HG03469 (cell line): ENCODE measurements around the gene HRAS.
"Not testable (repeated sequence)": the region's sequence is repeated elsewhere in the genome, so short reads cannot be mapped to it uniquely, and the experiment has no call there.

Source experiments
- ATAC-seq: cut with Tn5 transposase; IDR thresholded peaks from one replicate; pipeline ENCODE4 v1.9.1; 2021; ENCODE audit warnings: mild to moderate bottlenecking, moderate library complexity, moderate number of reproducible peaks; ENCODE audit not compliant: unreplicated experiment

Gene HRAS

GRCh38 chr11:534396-535209 is 773 bp downstream of the HRAS start:
- no peak for ATAC-seq

GRCh38 chr11:533586-534395 is 1.6 kb downstream of the HRAS start:
- no peak for ATAC-seq

DNA sequence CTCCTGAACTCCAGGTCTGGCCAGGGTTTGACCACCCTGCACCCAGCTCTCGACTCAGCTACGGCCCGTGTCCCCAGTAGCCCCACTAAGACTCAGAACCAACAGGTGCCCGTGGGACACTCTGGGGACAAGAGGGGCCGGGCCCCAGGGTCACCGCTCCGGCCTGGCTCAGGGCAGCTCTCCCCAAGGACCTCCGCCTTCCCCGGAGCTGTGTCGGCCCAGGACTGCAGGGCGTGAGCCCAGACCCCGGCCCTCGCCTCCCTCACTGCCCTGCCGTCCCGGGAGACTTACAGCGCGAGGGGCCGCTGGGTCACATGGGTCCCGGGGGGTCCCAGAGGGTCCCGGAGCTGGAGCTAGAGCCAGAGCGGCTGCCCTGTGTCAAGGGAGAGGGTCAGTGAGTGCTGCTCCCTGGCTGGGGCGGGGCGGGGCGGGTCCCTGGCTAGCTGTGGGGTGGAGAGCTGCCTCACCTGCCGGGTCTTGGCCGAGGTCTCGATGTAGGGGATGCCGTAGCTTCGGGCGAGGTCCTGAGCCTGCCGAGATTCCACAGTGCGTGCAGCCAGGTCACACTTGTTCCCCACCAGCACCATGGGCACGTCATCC is 2.3 kb downstream of the HRAS start:
- no peak for ATAC-seq

DNA sequence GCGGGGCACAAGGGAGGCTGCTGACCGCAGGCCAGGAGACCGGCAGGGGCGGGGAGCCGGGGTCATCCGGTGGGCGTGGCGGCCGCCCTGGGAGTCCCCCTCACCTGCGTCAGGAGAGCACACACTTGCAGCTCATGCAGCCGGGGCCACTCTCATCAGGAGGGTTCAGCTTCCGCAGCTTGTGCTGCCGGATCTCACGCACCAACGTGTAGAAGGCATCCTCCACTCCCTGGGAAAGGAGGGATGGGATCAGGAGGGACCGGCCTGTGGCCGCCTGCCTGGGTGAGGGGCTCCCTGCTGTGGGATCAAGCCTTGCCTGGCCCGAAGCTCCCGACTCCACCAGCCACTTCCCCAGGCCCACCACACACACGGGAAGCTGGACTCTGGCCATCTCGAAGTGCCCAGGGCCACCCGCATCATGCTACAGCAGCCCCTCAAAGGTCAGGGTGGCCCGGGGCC is 2.8 kb downstream of the HRAS start:
- no peak for ATAC-seq

- no peak for ATAC-seq
These were observed 3.4 kb downstream of the HRAS start for GRCh38 chr11:531919-532526.

DNA sequence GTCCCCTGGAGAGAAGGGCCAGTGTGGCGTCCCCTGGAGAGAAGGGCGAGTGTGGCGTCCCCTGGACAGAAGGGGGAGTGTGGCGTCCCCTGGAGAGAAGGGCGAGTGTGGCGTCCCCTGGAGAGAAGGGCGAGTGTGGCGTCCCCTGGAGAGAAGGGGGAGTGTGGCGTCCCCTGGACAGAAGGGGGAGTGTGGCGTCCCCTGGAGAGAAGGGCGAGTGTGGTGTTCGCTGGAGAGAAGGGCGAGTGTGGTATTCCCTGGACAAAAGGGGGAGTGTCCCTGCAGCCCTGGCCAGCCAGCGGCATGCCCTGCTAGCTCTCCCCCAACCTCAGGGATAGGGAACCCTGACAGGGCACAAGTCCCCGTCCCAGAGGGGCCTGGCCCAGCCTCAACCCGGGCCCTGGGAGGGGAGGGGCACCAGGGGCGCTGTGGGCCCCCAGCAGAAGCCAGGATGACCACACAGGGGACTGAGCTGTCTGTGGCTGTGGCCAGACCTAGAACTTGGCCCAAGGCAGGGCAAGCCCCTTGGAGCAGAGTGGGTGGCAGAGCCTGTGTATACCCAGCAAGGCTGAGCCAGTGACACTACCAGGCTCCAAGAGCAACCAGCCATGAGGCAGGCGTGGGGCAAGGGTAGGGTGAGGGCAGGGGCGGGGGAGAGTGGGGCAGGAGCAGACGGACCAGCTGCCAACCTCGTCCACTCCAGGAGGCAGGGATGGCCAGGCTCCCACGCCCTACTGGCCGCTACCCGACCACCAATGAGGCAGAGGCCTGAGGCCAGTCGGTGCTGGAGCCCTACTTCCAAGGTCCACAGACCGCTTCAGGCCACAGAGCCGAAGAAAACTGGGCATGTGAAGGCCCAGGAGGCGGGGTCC is 4.2 kb downstream of the HRAS start:
- ATAC-seq: no peak

DNA sequence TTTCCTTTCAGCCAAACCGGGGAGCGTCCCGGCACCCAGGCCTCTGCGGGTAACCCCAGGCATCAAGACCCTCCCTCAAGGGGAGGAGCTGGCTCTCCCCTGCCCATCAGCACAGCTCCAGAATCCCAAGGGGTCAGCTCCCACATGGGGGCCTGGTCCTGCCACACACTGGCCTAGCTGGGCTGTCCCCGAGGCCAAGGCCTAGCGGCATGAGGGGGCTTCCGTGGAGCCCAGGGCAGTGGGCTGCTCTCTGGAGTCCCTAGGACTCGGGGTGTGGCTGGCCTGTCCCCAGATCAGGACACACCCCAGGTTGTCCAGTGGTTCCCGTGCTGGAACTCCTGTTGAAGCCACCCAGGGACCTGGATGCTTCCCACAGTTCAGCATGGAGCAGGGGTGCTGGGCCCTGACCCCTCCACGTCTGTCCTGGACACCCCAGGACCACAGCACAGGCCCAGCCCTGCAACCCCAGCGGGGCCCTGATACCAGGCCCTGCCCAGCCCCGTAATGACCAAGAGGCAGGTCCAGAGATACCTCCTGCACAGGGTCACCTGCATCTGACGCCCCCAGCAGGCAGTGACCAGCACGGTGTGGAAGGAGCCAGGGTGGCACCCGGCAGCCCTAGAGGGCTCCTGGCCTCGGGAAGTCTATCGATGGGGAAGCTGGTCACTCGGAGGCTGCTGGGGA is 5.5 kb downstream of the HRAS start:
- ATAC-seq: no peak

DNA sequence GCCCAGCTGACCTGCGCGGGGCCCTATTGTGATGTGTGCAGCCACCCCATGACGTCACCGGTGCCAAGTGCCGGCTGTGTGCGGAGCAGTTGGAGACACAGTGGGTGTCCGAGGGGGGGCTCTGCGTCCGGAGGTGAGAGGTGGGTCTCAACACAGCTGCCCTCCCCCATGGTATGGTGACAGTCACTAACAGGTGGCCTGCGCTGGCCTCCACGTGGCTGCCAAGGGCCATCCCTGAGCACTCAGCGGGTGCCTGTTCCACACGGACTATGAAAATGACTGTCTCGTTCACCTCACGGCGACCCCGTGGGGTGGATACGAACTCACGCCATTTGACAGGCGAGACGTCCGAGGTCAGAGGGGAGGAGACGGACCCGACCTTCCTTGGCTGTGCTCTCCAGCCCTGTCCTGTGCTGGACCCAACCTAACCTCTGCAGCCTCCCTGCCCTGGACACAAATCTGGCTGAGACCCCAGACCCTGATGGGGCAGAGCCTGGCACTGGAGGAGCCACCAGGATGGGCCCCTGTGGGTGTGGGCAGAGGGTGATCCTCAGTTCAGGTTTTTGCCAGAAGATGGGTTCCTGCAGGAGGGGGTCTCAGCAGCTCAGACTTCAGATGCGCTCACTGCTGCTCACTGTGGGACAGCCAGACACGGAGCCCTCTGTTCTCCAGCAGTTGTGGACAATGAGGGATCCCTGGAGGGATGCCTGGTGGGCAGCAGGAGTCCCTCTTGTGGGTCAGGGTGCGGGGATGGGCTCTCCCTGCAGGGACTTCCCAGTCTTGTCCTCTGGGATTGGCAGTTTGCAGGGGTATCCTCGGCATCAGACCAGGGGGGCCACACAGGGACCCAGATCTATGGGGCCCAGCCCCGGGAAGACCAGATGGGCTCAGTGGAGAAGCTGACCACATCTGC is 6.3 kb downstream of the HRAS start:
- no peak for ATAC-seq

GRCh38 chr11:528166-528814 is 7.1 kb downstream of the HRAS start:
- ATAC-seq: no peak

GRCh38 chr11:526192-526591 is 9.2 kb downstream of the HRAS start:
- no peak for ATAC-seq

GRCh38 chr11:521177-521688 is 14.1 kb downstream of the HRAS start:
- ATAC-seq: no peak

- ATAC-seq: no peak
These were observed 14.8 kb downstream of the HRAS start for GRCh38 chr11:520428-521176.

DNA sequence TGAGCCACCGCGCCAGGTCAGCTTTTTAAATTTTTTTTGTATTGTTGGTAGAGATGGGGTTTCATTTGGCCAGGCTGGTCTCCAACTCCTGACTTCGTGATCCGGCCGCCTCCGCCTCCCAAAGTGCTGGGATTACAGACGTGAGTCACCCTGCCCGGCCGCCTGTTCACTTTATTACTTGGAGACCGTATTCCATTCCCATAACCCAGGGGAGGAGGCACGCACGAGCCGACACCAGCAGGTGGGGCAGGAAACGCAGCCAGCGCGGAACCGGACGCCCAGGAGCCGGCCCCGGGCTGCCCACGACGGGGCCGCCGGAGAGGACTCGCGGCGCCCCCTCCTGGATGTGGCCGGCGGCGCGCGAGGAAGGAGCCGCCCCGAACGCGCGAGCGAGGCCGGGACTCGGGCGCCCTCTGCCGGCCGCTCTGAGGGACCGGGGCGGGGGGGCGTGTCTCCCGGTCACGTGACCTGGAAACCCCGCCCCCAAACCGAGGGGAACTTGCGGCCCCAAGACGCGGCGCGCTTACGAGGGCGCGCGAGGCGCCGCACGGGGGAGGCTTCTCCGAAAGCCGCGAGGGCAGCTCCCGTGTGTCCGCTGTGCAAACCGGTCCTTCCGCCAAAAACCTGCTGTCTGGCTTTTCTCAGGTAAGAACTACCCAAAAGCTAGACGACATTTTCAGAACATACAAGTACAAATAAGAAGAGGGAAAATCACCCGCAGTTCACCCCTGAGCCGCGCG is 16.7 kb downstream of the HRAS start:
- ATAC-seq: no peak

DNA sequence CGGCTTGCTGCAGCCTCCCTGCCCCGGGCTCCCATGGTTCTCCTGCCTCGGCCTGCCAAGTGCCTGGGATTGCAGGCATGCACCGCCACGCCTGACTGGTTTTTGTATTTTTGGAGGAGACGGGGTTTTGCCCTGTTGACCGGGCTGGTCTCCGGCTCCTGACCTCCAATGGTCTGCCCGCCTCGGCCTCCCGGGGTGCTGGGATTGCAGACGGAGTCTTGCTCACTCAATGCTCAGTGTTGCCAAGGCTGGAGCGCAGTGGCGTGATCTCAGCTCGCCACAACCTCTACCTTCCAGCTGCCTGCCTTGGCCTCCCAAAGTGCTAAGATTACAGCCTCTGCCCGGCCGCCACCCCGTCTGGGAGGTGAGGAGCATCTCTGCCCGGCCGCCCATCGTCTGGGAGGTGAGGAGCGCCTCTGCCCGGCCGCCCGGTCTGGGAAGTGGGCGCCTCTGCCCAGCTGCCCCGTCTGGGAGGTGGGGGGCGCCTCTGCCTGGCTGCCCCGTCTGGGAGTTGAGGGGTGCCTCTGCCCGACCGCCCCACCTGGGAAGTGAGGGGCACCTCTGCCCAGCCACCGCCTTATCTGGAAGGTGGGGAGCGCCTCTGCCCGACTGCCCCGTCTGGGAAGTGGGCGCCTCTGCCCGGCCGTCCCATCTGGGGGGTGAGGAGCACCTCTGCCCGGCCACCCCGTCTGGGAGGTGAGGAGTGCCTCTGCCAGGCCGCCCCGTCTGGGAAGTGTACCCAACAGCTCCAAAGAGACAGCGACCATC is 18.3 kb downstream of the HRAS start:
- not testable (repeated sequence) for ATAC-seq

DNA sequence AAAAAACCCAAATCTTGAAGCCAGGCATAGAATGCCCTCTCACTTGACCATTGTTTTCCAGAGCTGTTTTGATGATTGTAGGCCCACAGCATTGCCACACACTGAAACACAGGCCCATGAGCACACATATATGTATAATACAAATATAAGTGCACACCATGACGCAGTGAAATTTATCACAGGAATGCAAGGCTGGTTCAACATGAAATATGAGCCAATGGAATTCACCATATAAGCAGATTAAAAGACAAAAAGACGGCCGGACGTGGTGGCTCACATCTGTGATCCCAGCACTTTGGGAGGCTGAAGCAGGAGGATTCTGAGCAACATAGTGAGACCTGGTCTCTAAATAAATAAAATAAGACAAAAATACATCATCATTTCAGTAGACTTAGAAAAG is 19.0 kb downstream of the HRAS start:
- ATAC-seq: no peak

DNA sequence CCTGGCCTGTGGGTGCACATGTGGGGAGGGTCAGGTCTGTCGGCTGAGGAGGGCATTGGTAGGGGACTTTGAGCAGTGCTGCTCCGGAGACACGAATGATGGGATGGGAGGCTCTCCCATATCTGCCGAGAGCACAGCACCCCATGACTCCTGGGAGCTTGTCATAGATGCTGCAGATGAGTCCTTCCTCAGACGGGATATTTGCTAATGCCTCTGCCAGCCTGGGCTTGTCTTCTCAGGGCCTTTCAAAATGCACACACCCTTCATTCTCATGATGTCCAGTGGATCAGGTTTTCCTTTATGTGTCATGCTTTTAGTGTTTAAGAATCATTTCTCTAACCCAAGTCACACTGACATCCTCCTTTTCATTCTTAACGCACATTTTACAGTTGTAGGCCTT is 20.2 kb downstream of the HRAS start:
- ATAC-seq: no peak
